HAP-1 (cell line): ENCODE results near the gene DYNAP.

ENCODE experiments used
- DNase-seq, 2 experiments: peaks; one replicate each; pipeline ENCODE4 v3.0.0-alpha.2; 2016 to 2020; ENCODE audit warnings: low spot score in 2 of 2
- H3K27me3 ChIP-seq: fragments of 250-450 bp; sonication (Bioruptor Pico); 2 replicates; pipeline ENCODE4 v1.5.1; 2020; ENCODE audit warnings: low read depth, mild to moderate bottlenecking, moderate library complexity
- H3K36me3 ChIP-seq: fragments of 250-450 bp; sonication (Bioruptor Pico); replicated peaks from 2 replicates; pipeline ENCODE4 v1.5.1; 2020; ENCODE audit warnings: mild to moderate bottlenecking
- H3K4me1 ChIP-seq: fragments of 250-450 bp; sonication (Bioruptor Pico); 2 replicates; pipeline ENCODE4 v1.5.1; 2020; ENCODE audit warnings: mild to moderate bottlenecking
- H3K4me3 ChIP-seq: fragments of 250-450 bp; sonication (Bioruptor Pico); 2 replicates; pipeline ENCODE4 v1.5.1; 2020; ENCODE audit warnings: mild to moderate bottlenecking, moderate library complexity
- H3K9me3 ChIP-seq: fragments of 250-450 bp; sonication (Bioruptor Pico); 2 replicates; pipeline ENCODE4 v1.5.1; 2020; ENCODE audit warnings: mild to moderate bottlenecking, moderate library complexity
- in situ Hi-C: fragments of 300-500 bp; cut with MboI; formaldehyde crosslinking; loops from 3 replicates; pipeline ENCODE4 v1.14.3; 2020; ENCODE audit warnings: low sequenced_read_pairs, inconsistent platforms, mixed read lengths

The DYNAP gene

GRCh38 chr18:54590945-54591344 lies at the start of gene DYNAP:
Gene DYNAP, plus strand, starts transcription at chr18:54591245. Its CDS starts 38 bp downstream, at chr18:54591283.
- DNase-seq: no peak
- in situ Hi-C loops: no loop called here
- Histone ChIP-seq H3K36me3 (no peaks in the 10 kb centered on the region), H3K4me3 (no peak within 1 kb of the TSS), H3K4me1 (no peaks in the 10 kb centered on the region), H3K27me3 (peaks cover 3% of the 10 kb centered on the region; the same call in 1 of the 2 replicates), H3K9me3 (no peaks in the 10 kb centered on the region)

- H3K4me3 ChIP-seq: no peak overlapping the region
- H3K27me3 ChIP-seq: no peaks in the 10 kb centered on the region
- H3K9me3 ChIP-seq: 0 out of 2 replicates have a peak, but pooled peaks cover 6% of the 10 kb centered on the region
- no peaks in the 10 kb centered on the region for H3K4me1 ChIP-seq
- DNase-seq: no peak
- in situ Hi-C loops: no loop called here
- H3K36me3 ChIP-seq: no peaks in the 10 kb centered on the region
Observed at GRCh38 chr18:54551590-54551989, 39.5 kb upstream of the DYNAP start.

GRCh38 chr18:54555286-54555685 lies 35.8 kb upstream of the DYNAP start:
- no peak for DNase-seq
- H3K27me3 ChIP-seq: no peaks in the 10 kb centered on the region
- no peaks in the 10 kb centered on the region for H3K4me1 ChIP-seq
- H3K9me3 ChIP-seq: 0 out of 2 replicates have a peak, but pooled peaks cover 4% of the 10 kb centered on the region
- H3K4me3 ChIP-seq: no peak overlapping the region
- no peaks in the 10 kb centered on the region for H3K36me3 ChIP-seq
- in situ Hi-C loops: no loop called here

- in situ Hi-C loops: no loop called here
- DNase-seq: no peak
Observed at GRCh38 chr18:54555996-54556395, 35.0 kb upstream of the DYNAP start.

GRCh38 chr18:54557958-54558357 lies 33.1 kb upstream of the DYNAP start:
- H3K27me3 ChIP-seq: peaks cover 2% of the 10 kb centered on the region; the same call in 1 of the 2 replicates
- H3K36me3 ChIP-seq: no peaks in the 10 kb centered on the region
- no peak overlapping the region for H3K4me3 ChIP-seq
- in situ Hi-C loops: no loop called here
- no peaks in the 10 kb centered on the region for H3K9me3 ChIP-seq
- DNase-seq: no peak
- no peaks in the 10 kb centered on the region for H3K4me1 ChIP-seq

More at GRCh38 chr18:54555996-54556395, 35.0 kb upstream of the DYNAP start:
- H3K36me3 ChIP-seq: no peaks in the 10 kb centered on the region
- no peaks in the 10 kb centered on the region for H3K4me1 ChIP-seq
- 0 out of 2 replicates have a peak, but pooled peaks cover 4% of the 10 kb centered on the region for H3K9me3 ChIP-seq
- no peak overlapping the region for H3K4me3 ChIP-seq
- no peaks in the 10 kb centered on the region for H3K27me3 ChIP-seq

- Histone ChIP-seq H3K36me3 (no peaks in the 10 kb centered on the region), H3K4me1 (no peaks in the 10 kb centered on the region), H3K9me3 (no peaks in the 10 kb centered on the region), H3K4me3 (no peak overlapping the region), H3K27me3 (peaks cover 2% of the 10 kb centered on the region; the same call in 1 of the 2 replicates)
- peak; percentile 24 to 44 for DNase-seq
- in situ Hi-C loops: no loop called here
Observed at GRCh38 chr18:54558609-54559585, 32.1 kb upstream of the DYNAP start.

GRCh38 chr18:54561706-54562267 lies 29.3 kb upstream of the DYNAP start:
- DNase-seq: no peak
- Histone ChIP-seq H3K4me1 (no peaks in the 10 kb centered on the region), H3K36me3 (no peaks in the 10 kb centered on the region), H3K27me3 (peaks cover 2% of the 10 kb centered on the region; the same call in 1 of the 2 replicates), H3K9me3 (no peaks in the 10 kb centered on the region), H3K4me3 (no peak overlapping the region)
- in situ Hi-C loops: no loop called here

- in situ Hi-C loops: no loop called here
- no peaks in the 10 kb centered on the region for H3K9me3 ChIP-seq
Observed at GRCh38 chr18:54580202-54580729, 10.8 kb upstream of the DYNAP start.

GRCh38 chr18:54584065-54584464 lies 7.0 kb upstream of the DYNAP start:
- H3K4me3 ChIP-seq: no peak overlapping the region
- H3K27me3 ChIP-seq: no peaks in the 10 kb centered on the region
- H3K9me3 ChIP-seq: no peaks in the 10 kb centered on the region
- no peaks in the 10 kb centered on the region for H3K4me1 ChIP-seq
- no peaks in the 10 kb centered on the region for H3K36me3 ChIP-seq
- no peak for DNase-seq
- in situ Hi-C loops: no loop called here

More at GRCh38 chr18:54580202-54580729, 10.8 kb upstream of the DYNAP start:
- Histone ChIP-seq H3K4me1 (no peaks in the 10 kb centered on the region), H3K4me3 (no peak overlapping the region), H3K36me3 (no peaks in the 10 kb centered on the region), H3K27me3 (no peaks in the 10 kb centered on the region)
- DNase-seq: no peak

- H3K4me3 ChIP-seq: no peak overlapping the region
- peaks cover under 1% of the 10 kb centered on the region; the same call in 1 of the 2 replicates for H3K27me3 ChIP-seq
- in situ Hi-C loops: no loop called here
- H3K9me3 ChIP-seq: no peaks in the 10 kb centered on the region
- H3K36me3 ChIP-seq: no peaks in the 10 kb centered on the region
- no peaks in the 10 kb centered on the region for H3K4me1 ChIP-seq
- no peak for DNase-seq
Observed at GRCh38 chr18:54585743-54586142, 5.3 kb upstream of the DYNAP start.

- 0 out of 2 replicates have a peak, but pooled peaks cover 3% of the 10 kb centered on the region for H3K4me1 ChIP-seq
- in situ Hi-C loops: no loop called here
- no peaks in the 10 kb centered on the region for H3K9me3 ChIP-seq
- no peak for DNase-seq
- H3K4me3 ChIP-seq: no peak overlapping the region
- no peaks in the 10 kb centered on the region for H3K36me3 ChIP-seq
- no peaks in the 10 kb centered on the region for H3K27me3 ChIP-seq
Observed at GRCh38 chr18:54604211-54604610, 13.2 kb downstream of the DYNAP start.

- Histone ChIP-seq H3K36me3 (no peaks in the 10 kb centered on the region), H3K4me1 (0 out of 2 replicates have a peak, but pooled peaks cover 3% of the 10 kb centered on the region), H3K27me3 (no peaks in the 10 kb centered on the region), H3K4me3 (no peak overlapping the region), H3K9me3 (no peaks in the 10 kb centered on the region)
- in situ Hi-C loops: no loop called here
- no peak for DNase-seq
Observed at GRCh38 chr18:54606835-54607212, 15.8 kb downstream of the DYNAP start.

GRCh38 chr18:54607213-54608027 lies 16.4 kb downstream of the DYNAP start:
- DNase-seq: peak; percentile 19 to 80
- Histone ChIP-seq H3K9me3 (no peaks in the 10 kb centered on the region), H3K4me1 (peaks cover 3% of the 10 kb centered on the region; the same call in 1 of the 2 replicates), H3K4me3 (peak overlapping the region; percentile 8), H3K36me3 (no peaks in the 10 kb centered on the region), H3K27me3 (no peaks in the 10 kb centered on the region)
- in situ Hi-C loops: no loop called here
